ENCODE measurements around the gene OBP2B. TPM values are rescaled to one million over a fixed set of nuclear protein-coding genes. Genes with fewer than 3 reads are reported as not detected.
A peak's percentile ranks its signal among the peaks of the same experiment; 100 is the strongest.
"Not testable (repeated sequence)": the region's sequence is repeated elsewhere in the genome, so short reads cannot be mapped to it uniquely, and the experiment has no call there.

Gene OBP2B
- total RNA-seq, 1 donor from 2014 or later: not detected

- intact Hi-C loops (cut with micrococcal nuclease): loop anchor here (10.0 kb wide), 1 partner anchor 303 kb away; no protein-coding TSS in a partner anchor
- DNase-seq: no peak
- ATAC-seq: no peak
Measured at GRCh38 chr9:133182151-133182550, 26.9 kb downstream of the OBP2B start.

GRCh38 chr9:133181561-133181960 lies 27.5 kb downstream of the OBP2B start:
- ATAC-seq (no peak), DNase-seq (no peak)
- intact Hi-C loops (cut with micrococcal nuclease): loop anchor here (10.0 kb wide), 1 partner anchor 303 kb away; no protein-coding TSS in a partner anchor

GRCh38 chr9:133180953-133181352 lies 28.1 kb downstream of the OBP2B start:
- ATAC-seq (no peak), DNase-seq (no peak)
- intact Hi-C loops (cut with micrococcal nuclease): loop anchor here (10.0 kb wide), 1 partner anchor 304 kb away; no protein-coding TSS in a partner anchor

GRCh38 chr9:133173056-133173455 lies 36.0 kb downstream of the OBP2B start:
- ATAC-seq (no peak), DNase-seq (no peak)
- intact Hi-C loops (cut with micrococcal nuclease): no loop called here

- DNase-seq: peak; percentile 19
- ATAC-seq: no peak
- intact Hi-C loops (cut with micrococcal nuclease): no loop called here
Measured at GRCh38 chr9:133171161-133171961, 37.7 kb downstream of the OBP2B start.

GRCh38 chr9:133170716-133171115 lies 38.3 kb downstream of the OBP2B start:
- ATAC-seq: no peak
- peak; percentile 26 for DNase-seq
- intact Hi-C loops (cut with micrococcal nuclease): no loop called here

- ATAC-seq; intact Hi-C loops (cut with micrococcal nuclease): not testable (repeated sequence)
- peak; percentile 4 for DNase-seq
Measured at GRCh38 chr9:133169687-133170086, 39.4 kb downstream of the OBP2B start.

GRCh38 chr9:133169102-133169501 lies 39.9 kb downstream of the OBP2B start:
- intact Hi-C loops (cut with micrococcal nuclease): no loop called here
- DNase-seq (no peak), ATAC-seq (no peak)

GRCh38 chr9:133168432-133168831 lies 40.6 kb downstream of the OBP2B start:
- intact Hi-C loops (cut with micrococcal nuclease): no loop called here
- DNase-seq (no peak), ATAC-seq (no peak)

GRCh38 chr9:133167769-133168168 lies 41.3 kb downstream of the OBP2B start:
- intact Hi-C loops (cut with micrococcal nuclease): no loop called here
- DNase-seq (peak; percentile 2), ATAC-seq (no peak)

- intact Hi-C loops (cut with micrococcal nuclease): no loop called here
Measured at GRCh38 chr9:133167096-133167730, 41.8 kb downstream of the OBP2B start.

GRCh38 chr9:133166392-133166791 lies 42.7 kb downstream of the OBP2B start:
- intact Hi-C loops (cut with micrococcal nuclease): no loop called here
- ATAC-seq (no peak), DNase-seq (no peak)

More at GRCh38 chr9:133167096-133167730, 41.8 kb downstream of the OBP2B start:
- no peak for ATAC-seq
- DNase-seq: peak; percentile 14

- ATAC-seq (no peak), DNase-seq (no peak)
- intact Hi-C loops (cut with micrococcal nuclease): no loop called here
Measured at GRCh38 chr9:133165452-133165730, 43.7 kb downstream of the OBP2B start.

- ATAC-seq: no peak
- no peak for DNase-seq
- intact Hi-C loops (cut with micrococcal nuclease): no loop called here
Measured at GRCh38 chr9:133164191-133164590, 44.9 kb downstream of the OBP2B start.

- peak; percentile 90 for DNase-seq
- intact Hi-C loops (cut with micrococcal nuclease): no loop called here
- peak; percentile 79 for ATAC-seq
Measured at GRCh38 chr9:133163504-133164172, 45.4 kb downstream of the OBP2B start, which contains the start of gene GBGT1. Gene GBGT1, minus strand, starts transcription at chr9:133163914. Its CDS starts 1,502 bp downstream, at chr9:133162412.

- DNase-seq (peak; percentile 46), ATAC-seq (peak; percentile 9)
- intact Hi-C loops (cut with micrococcal nuclease): no loop called here
Measured at GRCh38 chr9:133162861-133163503, 46.1 kb downstream of the OBP2B start.

GRCh38 chr9:133161547-133161950 lies 47.5 kb downstream of the OBP2B start:
- no peak for DNase-seq
- no peak for ATAC-seq

GRCh38 chr9:133160742-133161546 lies 48.1 kb downstream of the OBP2B start:
- ATAC-seq (peak; percentile 70), DNase-seq (peak; percentile 75)
- intact Hi-C loops (cut with micrococcal nuclease): no loop called here

More at GRCh38 chr9:133161547-133161950, 47.5 kb downstream of the OBP2B start:
- intact Hi-C loops (cut with micrococcal nuclease): no loop called here

GRCh38 chr9:133158695-133159094 lies 50.4 kb downstream of the OBP2B start:
- no peak for DNase-seq
- intact Hi-C loops (cut with micrococcal nuclease): no loop called here
- no peak for ATAC-seq
